ENCODE measurements around the gene SLC35F4.
"Not testable (repeated sequence)": the region's sequence is repeated elsewhere in the genome, so short reads cannot be mapped to it uniquely, and the experiment has no call there.

Gene SLC35F4

GRCh38 chr14:57771801-57772200 lies 94.1 kb downstream of the SLC35F4 start:
- no peak for DNase-seq

GRCh38 chr14:57769863-57770523 lies 95.9 kb downstream of the SLC35F4 start:
- no peak for DNase-seq

- DNase-seq = no peak
Measured at GRCh38 chr14:57761800-57762199, 104.1 kb downstream of the SLC35F4 start.

GRCh38 chr14:57760896-57761295 lies 105.0 kb downstream of the SLC35F4 start:
- no peak for DNase-seq

GRCh38 chr14:57755018-57755521 lies 110.8 kb downstream of the SLC35F4 start:
- no peak for DNase-seq

- no peak for DNase-seq
Measured at GRCh38 chr14:57754527-57754926, 111.4 kb downstream of the SLC35F4 start.

GRCh38 chr14:57753821-57754220 lies 112.1 kb downstream of the SLC35F4 start:
- no peak for DNase-seq

GRCh38 chr14:57752142-57752695 lies 113.7 kb downstream of the SLC35F4 start:
- DNase-seq = not testable (repeated sequence)

GRCh38 chr14:57751400-57751799 lies 114.5 kb downstream of the SLC35F4 start:
- no peak for DNase-seq

GRCh38 chr14:57749267-57749666 lies 116.6 kb downstream of the SLC35F4 start:
- DNase-seq = no peak

- no peak for DNase-seq
Measured at GRCh38 chr14:57748279-57748678, 117.6 kb downstream of the SLC35F4 start.

- no peak for DNase-seq
Measured at GRCh38 chr14:57747036-57747435, 118.9 kb downstream of the SLC35F4 start.

GRCh38 chr14:57746563-57746962 lies 119.3 kb downstream of the SLC35F4 start:
- no peak for DNase-seq

GRCh38 chr14:57739516-57739915 lies 126.4 kb downstream of the SLC35F4 start:
- no peak for DNase-seq

GRCh38 chr14:57737598-57737997 lies 128.3 kb downstream of the SLC35F4 start:
- DNase-seq = no peak

- DNase-seq = no peak
Measured at GRCh38 chr14:57736391-57736790, 129.5 kb downstream of the SLC35F4 start.

GRCh38 chr14:57735276-57735675 lies 130.6 kb downstream of the SLC35F4 start:
- DNase-seq = no peak

- peak; percentile 9 for DNase-seq
Measured at GRCh38 chr14:57732463-57733285, 133.2 kb downstream of the SLC35F4 start.

- DNase-seq = no peak
Measured at GRCh38 chr14:57729208-57730187, 136.4 kb downstream of the SLC35F4 start.

GRCh38 chr14:57725399-57726077 lies 140.4 kb downstream of the SLC35F4 start:
- DNase-seq = no peak

GRCh38 chr14:57722141-57722540 lies 143.8 kb downstream of the SLC35F4 start:
- not testable (repeated sequence) for DNase-seq

- no peak for DNase-seq
Measured at GRCh38 chr14:57714487-57714931, 151.4 kb downstream of the SLC35F4 start.

All from NCI-H2081 treated with DMSO at 0.1 percent for 48 hours (cell line).